HepG2 (cell line): ENCODE results near the gene C12orf42.

Experiments
- FOXA1 ChIP-seq, 2 experiments: fragments of 450-650 bp in 1 of 2; sonication (generic) in 1 of 2; formaldehyde crosslinking in 1 of 2; IDR thresholded peaks; 2 replicates each; pipeline versions ENCODE4 v1.4.0 to v1.6.1; 2016 to 2020; ENCODE audit warnings: missing genetic modification reagents in 1 of 2
- HDAC6 ChIP-seq: fragments of 200-600 bp; sonication (generic); IDR thresholded peaks from 2 replicates; pipeline ENCODE4 v1.7.0; 2017; ENCODE audit warnings: mild to moderate bottlenecking, antibody characterized with exemption, low read length, low read depth
- HNF1A ChIP-seq, 2 experiments: sonication (generic) in 1 of 2; formaldehyde crosslinking in 1 of 2; IDR thresholded peaks; 2 replicates each; pipeline versions ENCODE4 v1.4.0 to v1.6.1; 2016 to 2020; ENCODE audit warnings: borderline replicate concordance in 1 of 2, low read depth in 1 of 2, mild to moderate bottlenecking in 1 of 2, missing genetic modification reagents in 1 of 2
- HNRNPUL1 ChIP-seq: fragments of 200-400 bp; formaldehyde crosslinking; IDR thresholded peaks from 2 replicates; pipeline ENCODE4 v1.6.1; 2017; ENCODE audit warnings: low read depth, mild to moderate bottlenecking, low read length, moderate library complexity
- POLR2AphosphoS5 ChIP-seq: IDR thresholded peaks from 2 replicates; pipeline ENCODE4 v1.6.1; 2012; ENCODE audit warnings: low read depth, low read length
- SP2 ChIP-seq: sonication (generic); formaldehyde crosslinking; IDR thresholded peaks from 2 replicates; pipeline ENCODE4 v1.5.1; 2020; ENCODE audit warnings: mild to moderate bottlenecking, missing genetic modification reagents
- YY1 ChIP-seq: IDR thresholded peaks from 2 replicates; pipeline ENCODE4 v1.6.1; 2011; ENCODE audit warnings: low read length, low read depth, moderate library complexity, mild to moderate bottlenecking; ENCODE audit not compliant: insufficient read depth, insufficient replicate concordance
- ZBTB1 ChIP-seq: sonication (generic); formaldehyde crosslinking; IDR thresholded peaks from 2 replicates; pipeline ENCODE4 v1.4.0; 2020; ENCODE audit warnings: missing genetic modification reagents, borderline replicate concordance
- ZNF138 ChIP-seq: sonication (generic); formaldehyde crosslinking; IDR thresholded peaks from 2 replicates; pipeline ENCODE4 v1.5.0; 2020; ENCODE audit warnings: mild to moderate bottlenecking, low read depth, missing genetic modification reagents
- ZNF34 ChIP-seq: sonication (generic); formaldehyde crosslinking; IDR thresholded peaks from 2 replicates; pipeline ENCODE4 v1.4.0; 2020; ENCODE audit warnings: mild to moderate bottlenecking, missing genetic modification reagents, borderline replicate concordance
- ZNF709 ChIP-seq: sonication (generic); formaldehyde crosslinking; IDR thresholded peaks from 2 replicates; pipeline ENCODE4 v1.5.0; 2020; ENCODE audit warnings: mild to moderate bottlenecking, missing genetic modification reagents
- ZNF839 ChIP-seq: sonication (generic); formaldehyde crosslinking; IDR thresholded peaks from 2 replicates; pipeline ENCODE4 v1.4.0; 2020; ENCODE audit warnings: missing genetic modification reagents, mild to moderate bottlenecking, borderline replicate concordance

- TF ChIP-seq YY1, result no peak
- TF ChIP-seq ZNF709 (CRISPR knock-in tag), result no peak
- TF ChIP-seq ZBTB1, result no peak
- no peak for TF ChIP-seq FOXA1 (IDR thresholded peaks at IDR 0.05)
- no peak for TF ChIP-seq FOXA1 (CRISPR knock-in tag; IDR thresholded peaks at IDR 0.05)
- no peak for TF ChIP-seq POLR2AphosphoS5
- no peak for TF ChIP-seq ZNF34 (CRISPR knock-in tag)
- TF ChIP-seq HNRNPUL1, result no peak
- TF ChIP-seq ZNF839, result no peak
- TF ChIP-seq HNF1A (IDR thresholded peaks at IDR 0.05; ENCODE audit: low read depth), result no peak
- TF ChIP-seq HNF1A (CRISPR knock-in tag; IDR thresholded peaks at IDR 0.05; ENCODE audit: borderline replicate concordance), result no peak
- no peak for TF ChIP-seq SP2 (CRISPR knock-in tag)
- TF ChIP-seq HDAC6, result no peak
- no peak for TF ChIP-seq ZNF138 (CRISPR knock-in tag)
These were observed 3.8 kb upstream of the C12orf42 start for GRCh38 chr12:103499571-103499970.
